ENCODE results near the gene C18orf63. TPM values are rescaled to one million over a fixed set of nuclear protein-coding genes. Genes with fewer than 3 reads are reported as not detected.

Gene C18orf63
- total RNA-seq, 1 experiment from 2014 or later, result not detected

DNA sequence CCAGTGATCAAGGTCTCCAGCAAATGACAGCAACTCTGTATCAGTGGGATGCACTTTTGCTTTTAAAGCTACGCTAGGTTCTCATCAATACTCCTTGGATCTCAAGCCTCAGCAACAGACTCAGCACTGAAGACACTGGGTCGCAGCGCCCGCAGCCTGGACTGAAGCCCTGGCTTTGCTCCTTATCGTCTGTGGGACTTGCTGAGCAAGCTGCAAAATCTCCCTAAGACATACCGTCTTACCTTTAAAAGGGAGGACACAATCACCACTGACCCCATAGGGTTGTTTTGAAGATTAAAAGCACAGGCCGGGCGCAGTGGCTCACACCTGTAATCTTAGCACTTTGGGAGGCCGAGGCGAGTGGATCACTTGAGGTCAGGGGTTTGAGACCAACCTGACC is 32.0 kb upstream of the C18orf63 start:
- ChIA-PET POLR2A (no interaction called here), CTCF (no interaction called here)
- no peak overlapping the region for H3K27ac ChIP-seq (ENCODE audit: low read length)
- in situ Hi-C loops (cut with HindIII; ENCODE audit: low pct_unique_long_range_greater_than_20kb, low sequenced_read_pairs) (no loop called here), intact Hi-C loops (cut with micrococcal nuclease; ENCODE audit: unreplicated experiment) (no loop called here)
- ATAC-seq (no peak), DNase-seq (ENCODE audit: low read depth, low spot score) (no peak)
- no peaks in the 10 kb centered on the region; the same call in 1 of the 2 replicates for H3K4me1 ChIP-seq (ENCODE audit: control insufficient read depth, insufficient read depth, low read length)
- no peak overlapping the region for H3K4me3 ChIP-seq (ENCODE audit: low read depth in 2 of 2, low read length in 2 of 2)
- no peaks in the 10 kb centered on the region for H3K36me3 ChIP-seq (ENCODE audit: control insufficient read depth, insufficient read depth, low read length)
- no peaks in the 10 kb centered on the region for H3K9me3 ChIP-seq (ENCODE audit: control insufficient read depth, insufficient read depth, low read depth, low read length)
- H3K27me3 ChIP-seq (ENCODE audit: control insufficient read depth, insufficient read depth, low read length), result no peaks in the 10 kb centered on the region
- no TSS peak for BruUV-seq (replicated peaks)
- TF ChIP-seq REST (IDR thresholded peaks at IDR 0.05; ENCODE audit: insufficient read depth in 1 of 2, low read depth in 2 of 2, low read length in 1 of 2) (no peak), SIN3A (IDR thresholded peaks at IDR 0.05; ENCODE audit: borderline replicate concordance, insufficient read depth, low read depth, low read length) (no peak)

- CTCF ChIA-PET, result interaction anchor here (0.7 kb wide), 1 partner anchor 221 kb away, joined by 10 read pairs; no protein-coding TSS in a partner anchor
- ATAC-seq (no peak), DNase-seq (ENCODE audit: low read depth, low spot score) (no peak)
- Histone ChIP-seq H3K9me3 (ENCODE audit: control insufficient read depth, insufficient read depth, low read depth, low read length) (no peaks in the 10 kb centered on the region), H3K27ac (ENCODE audit: low read length) (no peak overlapping the region), H3K36me3 (ENCODE audit: control insufficient read depth, insufficient read depth, low read length) (no peaks in the 10 kb centered on the region), H3K4me3 (ENCODE audit: low read depth in 2 of 2, low read length in 2 of 2) (no peak overlapping the region), H3K4me1 (ENCODE audit: control insufficient read depth, insufficient read depth, low read length) (peaks cover 2% of the 10 kb centered on the region; the same call in 1 of the 2 replicates), H3K27me3 (ENCODE audit: control insufficient read depth, insufficient read depth, low read length) (no peaks in the 10 kb centered on the region)
- intact Hi-C loops (cut with micrococcal nuclease; ENCODE audit: unreplicated experiment), result no loop called here
- POLR2A ChIA-PET, result no interaction called here
- TF ChIP-seq REST (IDR thresholded peaks at IDR 0.05; ENCODE audit: insufficient read depth in 1 of 2, low read depth in 2 of 2, low read length in 1 of 2), result no peak
- no peak for TF ChIP-seq SIN3A (IDR thresholded peaks at IDR 0.05; ENCODE audit: borderline replicate concordance, insufficient read depth, low read depth, low read length)
- TF ChIP-seq, protein P1, sequence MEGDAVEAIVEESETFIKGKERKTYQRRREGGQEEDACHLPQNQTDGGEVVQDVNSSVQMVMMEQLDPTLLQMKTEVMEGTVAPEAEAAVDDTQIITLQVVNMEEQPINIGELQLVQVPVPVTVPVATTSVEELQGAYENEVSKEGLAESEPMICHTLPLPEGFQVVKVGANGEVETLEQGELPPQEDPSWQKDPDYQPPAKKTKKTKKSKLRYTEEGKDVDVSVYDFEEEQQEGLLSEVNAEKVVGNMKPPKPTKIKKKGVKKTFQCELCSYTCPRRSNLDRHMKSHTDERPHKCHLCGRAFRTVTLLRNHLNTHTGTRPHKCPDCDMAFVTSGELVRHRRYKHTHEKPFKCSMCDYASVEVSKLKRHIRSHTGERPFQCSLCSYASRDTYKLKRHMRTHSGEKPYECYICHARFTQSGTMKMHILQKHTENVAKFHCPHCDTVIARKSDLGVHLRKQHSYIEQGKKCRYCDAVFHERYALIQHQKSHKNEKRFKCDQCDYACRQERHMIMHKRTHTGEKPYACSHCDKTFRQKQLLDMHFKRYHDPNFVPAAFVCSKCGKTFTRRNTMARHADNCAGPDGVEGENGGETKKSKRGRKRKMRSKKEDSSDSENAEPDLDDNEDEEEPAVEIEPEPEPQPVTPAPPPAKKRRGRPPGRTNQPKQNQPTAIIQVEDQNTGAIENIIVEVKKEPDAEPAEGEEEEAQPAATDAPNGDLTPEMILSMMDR (IDR thresholded peaks at IDR 0.05), result no peak
- TF ChIP-seq POLR2AphosphoS5 (IDR thresholded peaks at IDR 0.05; ENCODE audit: low read depth, low read length), result no peak
- TF ChIP-seq TCF7L2 (IDR thresholded peaks at IDR 0.05; ENCODE audit: low read depth, low read length), result no peak
- no TSS peak for BruUV-seq (replicated peaks)
- in situ Hi-C loops (cut with HindIII; ENCODE audit: low pct_unique_long_range_greater_than_20kb, low sequenced_read_pairs), result no loop called here
Measured at GRCh38 chr18:74284191-74284979, 31.3 kb upstream of the C18orf63 start.

All from Panc1 (cell line).